Measurements from ENCODE around the gene NTHL1.

DNA sequence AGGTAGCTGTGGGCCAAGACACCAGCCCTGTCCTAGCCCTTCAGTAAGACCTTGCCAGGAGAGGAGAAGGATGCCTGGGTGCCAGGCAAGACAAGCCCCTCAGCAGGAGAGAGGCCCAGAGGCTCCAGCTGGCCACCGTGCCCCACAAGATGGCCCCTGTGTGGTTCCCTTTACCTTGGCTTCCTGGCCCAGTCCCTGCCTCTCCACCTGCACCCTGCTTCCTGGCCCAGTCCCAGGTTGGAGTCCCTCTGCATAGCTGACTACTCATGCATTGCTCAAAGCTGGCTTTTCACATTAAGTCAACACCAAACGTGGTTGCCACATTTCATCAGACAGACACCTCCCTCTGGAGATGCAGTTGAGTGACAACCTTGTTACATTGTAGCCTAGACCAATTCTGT, 53.9 kb downstream of the NTHL1 start:
- TF ChIP-seq, protein P1, sequence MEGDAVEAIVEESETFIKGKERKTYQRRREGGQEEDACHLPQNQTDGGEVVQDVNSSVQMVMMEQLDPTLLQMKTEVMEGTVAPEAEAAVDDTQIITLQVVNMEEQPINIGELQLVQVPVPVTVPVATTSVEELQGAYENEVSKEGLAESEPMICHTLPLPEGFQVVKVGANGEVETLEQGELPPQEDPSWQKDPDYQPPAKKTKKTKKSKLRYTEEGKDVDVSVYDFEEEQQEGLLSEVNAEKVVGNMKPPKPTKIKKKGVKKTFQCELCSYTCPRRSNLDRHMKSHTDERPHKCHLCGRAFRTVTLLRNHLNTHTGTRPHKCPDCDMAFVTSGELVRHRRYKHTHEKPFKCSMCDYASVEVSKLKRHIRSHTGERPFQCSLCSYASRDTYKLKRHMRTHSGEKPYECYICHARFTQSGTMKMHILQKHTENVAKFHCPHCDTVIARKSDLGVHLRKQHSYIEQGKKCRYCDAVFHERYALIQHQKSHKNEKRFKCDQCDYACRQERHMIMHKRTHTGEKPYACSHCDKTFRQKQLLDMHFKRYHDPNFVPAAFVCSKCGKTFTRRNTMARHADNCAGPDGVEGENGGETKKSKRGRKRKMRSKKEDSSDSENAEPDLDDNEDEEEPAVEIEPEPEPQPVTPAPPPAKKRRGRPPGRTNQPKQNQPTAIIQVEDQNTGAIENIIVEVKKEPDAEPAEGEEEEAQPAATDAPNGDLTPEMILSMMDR (IDR thresholded peaks at IDR 0.05; ENCODE audit: low read length), result no peak
- TF ChIP-seq EZH2 (optimal IDR thresholded peaks at IDR 0.05; ENCODE audit: low read depth, low read length), result no peak

All from MM.1S (cell line).